Liver (tissue), 3 donors: ENCODE data around the gene CSNK1G3.

Experiments used
- ATF3 ChIP-seq: IDR thresholded peaks from 2 replicates; pipeline ENCODE4 v1.6.1; 2016; ENCODE audit warnings: antibody characterized with exemption
- CTCF ChIP-seq: fragments of 150-350 bp; IDR thresholded peaks from 2 replicates; pipeline ENCODE4 v1.5.1; 2017; ENCODE audit warnings: improper control_type of control experiment, low read depth, low read length; ENCODE audit not compliant: missing input control
- EGR1 ChIP-seq, 2 donors: IDR thresholded peaks; 2 replicates each; pipeline ENCODE4 v1.6.1; 2016 to 2018; ENCODE audit warnings: antibody characterized with exemption in 2 of 2, low read depth in 2 of 2
- HNF4G ChIP-seq: IDR thresholded peaks from 2 replicates; pipeline ENCODE4 v1.6.1; 2016; ENCODE audit warnings: antibody characterized with exemption
- TAF1 ChIP-seq: conservative IDR thresholded peaks from 2 replicates; pipeline ENCODE4 v1.6.1; 2016; ENCODE audit warnings: antibody characterized with exemption, mild to moderate bottlenecking
- donor health status: healthy.
- donor health status: healthy.

GRCh38 chr5:123486951-123487655, 24.9 kb upstream of the CSNK1G3 start:
- TF ChIP-seq EGR1 (IDR thresholded peaks at IDR 0.05; ENCODE audit: low read depth in 2 of 2) (peak; percentile 37 to 39), CTCF (no peak), ATF3 (no peak), HNF4G (no peak), TAF1 (no peak)
